Fibroblast of mammary gland (primary cell): ENCODE data around the gene NMB.
"Not testable (repeated sequence)": the region's sequence is repeated elsewhere in the genome, so short reads cannot be mapped to it uniquely, and the experiment has no call there.

Experiments
- DNase-seq: peaks from one replicate; pipeline ENCODE4 v3.0.0-alpha.2; 2010; ENCODE audit warnings: low read depth
- H3K4me3 ChIP-seq: 2 replicates; pipeline ENCODE4 v1.5.1; 2011; ENCODE audit warnings: low read depth, mild to moderate bottlenecking, low read length, moderate library complexity; ENCODE audit not compliant: control insufficient read depth
- CTCF ChIP-seq: conservative IDR thresholded peaks from 2 replicates; pipeline ENCODE4 v1.5.1; 2011; ENCODE audit warnings: low read depth, low read length, inconsistent platforms; ENCODE audit not compliant: control insufficient read depth, insufficient read depth

NMB gene

GRCh38 chr15:84647726-84648125 is 10.3 kb downstream of the NMB start:
- TF ChIP-seq CTCF, result no peak
- no peak overlapping the region for H3K4me3 ChIP-seq
- DNase-seq, result no peak

GRCh38 chr15:84645997-84646396 is 12.0 kb downstream of the NMB start:
- DNase-seq, result no peak
- no peak for TF ChIP-seq CTCF
- no peak overlapping the region for H3K4me3 ChIP-seq

GRCh38 chr15:84645496-84645895 is 12.5 kb downstream of the NMB start:
- TF ChIP-seq CTCF, result no peak
- H3K4me3 ChIP-seq, result no peak overlapping the region
- DNase-seq, result no peak

GRCh38 chr15:84643838-84644237 is 14.2 kb downstream of the NMB start:
- H3K4me3 ChIP-seq, result no peak overlapping the region
- no peak for TF ChIP-seq CTCF
- DNase-seq, result no peak

GRCh38 chr15:84642640-84643039 is 15.4 kb downstream of the NMB start:
- not testable (repeated sequence) for H3K4me3 ChIP-seq, DNase-seq

- DNase-seq, H3K4me3 ChIP-seq: not testable (repeated sequence)
Measured at GRCh38 chr15:84641871-84642270, 16.1 kb downstream of the NMB start.

GRCh38 chr15:84638103-84638502 is 19.9 kb downstream of the NMB start:
- peak; percentile 51 for DNase-seq
- TF ChIP-seq CTCF, result no peak

GRCh38 chr15:84634228-84634837 is 23.7 kb downstream of the NMB start:
- no peak for TF ChIP-seq CTCF
- peak overlapping the region; percentile 56 for H3K4me3 ChIP-seq
- DNase-seq, result no peak

More at GRCh38 chr15:84638103-84638502, 19.9 kb downstream of the NMB start:
- H3K4me3 ChIP-seq, result no peak overlapping the region
